Mammary epithelial cell (primary cell): ENCODE data around the gene GRIFIN.

ENCODE experiments used
- CTCF ChIP-seq, 2 donors: IDR thresholded peaks in 1 of 2; conservative IDR thresholded peaks in 1 of 2; 2 replicates each; pipeline ENCODE4 v1.5.1; 2011 to 2012; ENCODE audit warnings: inconsistent platforms in 2 of 2, low read length in 2 of 2, mild to moderate bottlenecking in 2 of 2, control low read depth in 1 of 2, low read depth in 1 of 2; ENCODE audit not compliant: insufficient read depth in 1 of 2; ENCODE audit errors: extremely low read depth in 1 of 2
- EZH2 ChIP-seq: IDR thresholded peaks from 2 replicates; pipeline ENCODE4 v1.6.1; 2012; ENCODE audit warnings: low read length, inconsistent platforms, borderline replicate concordance

DNA sequence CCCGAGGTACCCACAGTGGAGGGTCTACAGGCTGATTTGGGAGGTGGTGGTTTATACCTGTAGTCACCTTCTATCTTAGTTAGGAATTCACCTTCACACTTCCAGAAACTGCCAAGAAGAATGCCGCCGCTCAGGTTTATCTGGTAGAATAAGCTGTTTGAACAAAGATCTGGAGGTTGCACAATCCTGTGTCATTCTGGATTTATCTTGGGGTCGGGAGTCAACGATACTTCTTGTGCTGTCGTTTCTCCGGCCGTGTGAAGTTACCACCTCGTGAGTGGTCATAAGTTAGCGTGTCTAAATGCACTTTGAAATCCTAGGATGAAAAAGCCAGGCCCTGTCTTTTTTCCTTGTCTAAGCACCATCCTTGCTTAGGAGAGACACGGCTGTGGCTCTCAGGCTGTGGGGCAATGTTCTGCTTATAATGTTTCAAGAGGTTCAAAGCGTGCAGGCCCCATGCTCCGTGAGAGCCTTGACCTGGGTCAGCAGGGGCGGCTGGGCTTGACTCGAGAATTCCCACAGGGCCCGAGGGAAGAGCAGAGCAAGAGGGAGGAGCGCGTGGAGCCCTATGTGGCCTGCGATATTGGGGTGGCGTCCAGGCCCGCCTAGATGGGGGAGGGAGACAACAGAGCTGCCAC lies 35.5 kb downstream of the GRIFIN start:
- TF ChIP-seq CTCF (conservative IDR thresholded peaks at IDR 0.05 in 1 of 2, IDR thresholded peaks at IDR 0.05 in 1 of 2; ENCODE audit: extremely low read depth in 1 of 2, insufficient read depth in 1 of 2, low read depth in 1 of 2, low read length in 2 of 2): no peak
- no peak for TF ChIP-seq EZH2
